Activated CD4-positive, CD25-positive, alpha-beta regulatory T cell treated with anti-CD3 and anti-CD28 coated beads, Interleukin-2, amount 50 U/mL, for 72 hours (primary cell): ENCODE results near the gene MAP3K13.
"Not testable (repeated sequence)": the region's sequence is repeated elsewhere in the genome, so short reads cannot be mapped to it uniquely, and the experiment has no call there.

Experiments used
- DNase-seq: peaks from one replicate; pipeline ENCODE4 v3.0.0; 2021

The MAP3K13 gene

DNA sequence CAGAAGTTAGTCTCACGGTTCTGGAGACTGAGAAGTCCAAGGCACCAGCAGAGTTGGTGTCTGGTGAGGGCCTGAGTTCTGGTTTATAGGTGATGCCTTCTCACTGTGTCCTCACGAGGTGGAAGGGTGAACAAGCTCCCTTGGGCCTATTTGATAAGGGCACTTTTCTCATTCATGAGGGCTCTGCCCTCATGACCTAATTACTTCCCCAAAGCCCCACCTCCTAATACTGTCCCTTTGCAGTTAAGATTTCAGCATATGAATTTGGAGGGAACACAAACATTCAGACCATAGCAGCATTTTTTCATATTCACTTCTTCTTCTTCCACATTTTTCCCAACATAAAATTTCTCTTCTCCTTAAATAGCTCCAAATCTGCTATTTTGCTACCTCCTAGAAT, 94.4 kb downstream of the MAP3K13 start:
- DNase-seq = no peak

DNA sequence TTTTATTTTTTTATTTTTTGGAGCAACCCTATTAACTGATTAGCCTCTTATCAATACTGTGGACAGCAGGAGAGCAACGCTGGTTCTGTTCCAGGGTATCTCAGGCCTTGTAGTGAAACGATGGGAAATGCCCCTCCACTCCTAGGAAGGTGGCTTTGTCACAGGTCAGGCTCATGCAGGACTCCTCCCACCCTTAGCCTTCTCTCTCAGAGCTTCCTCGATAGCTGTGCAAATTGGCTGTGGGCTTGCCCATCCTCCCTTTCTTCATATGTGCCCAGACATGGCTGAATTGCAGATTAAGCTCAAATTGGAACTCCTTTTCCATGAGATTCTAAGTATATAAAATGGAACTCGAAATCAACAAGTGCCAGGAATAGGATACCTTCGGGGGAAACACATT, 97.4 kb downstream of the MAP3K13 start:
- DNase-seq = no peak

DNA sequence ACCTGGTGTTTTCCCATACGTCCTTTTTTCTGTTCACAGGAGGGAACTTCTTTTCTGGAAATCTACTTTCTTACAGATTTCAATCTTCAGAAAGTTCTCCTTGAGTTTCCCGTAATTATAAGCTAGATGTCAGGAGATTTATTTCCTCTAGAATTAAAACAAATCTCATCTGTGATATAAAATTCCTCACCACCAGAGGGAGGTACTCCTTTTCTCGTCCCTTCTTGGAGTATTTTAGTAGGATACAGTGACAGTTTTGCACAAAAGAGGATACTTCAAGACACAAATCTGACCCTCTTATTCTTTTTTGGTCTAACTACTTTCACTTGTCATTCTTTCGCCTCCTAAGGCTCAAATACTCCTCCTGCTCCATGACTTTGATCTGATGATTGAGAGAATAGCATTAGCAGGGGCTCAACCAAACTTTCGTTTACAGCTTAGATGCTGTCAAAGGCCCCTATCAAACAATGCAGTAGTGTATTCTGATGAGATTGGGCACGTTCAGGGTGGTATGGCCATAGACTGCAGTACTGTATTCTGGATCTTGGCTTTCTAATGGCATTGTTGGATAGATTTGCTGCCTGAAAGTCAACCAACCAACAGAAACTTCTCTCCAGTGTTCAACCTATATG, 97.9 kb downstream of the MAP3K13 start:
- no peak for DNase-seq

DNA sequence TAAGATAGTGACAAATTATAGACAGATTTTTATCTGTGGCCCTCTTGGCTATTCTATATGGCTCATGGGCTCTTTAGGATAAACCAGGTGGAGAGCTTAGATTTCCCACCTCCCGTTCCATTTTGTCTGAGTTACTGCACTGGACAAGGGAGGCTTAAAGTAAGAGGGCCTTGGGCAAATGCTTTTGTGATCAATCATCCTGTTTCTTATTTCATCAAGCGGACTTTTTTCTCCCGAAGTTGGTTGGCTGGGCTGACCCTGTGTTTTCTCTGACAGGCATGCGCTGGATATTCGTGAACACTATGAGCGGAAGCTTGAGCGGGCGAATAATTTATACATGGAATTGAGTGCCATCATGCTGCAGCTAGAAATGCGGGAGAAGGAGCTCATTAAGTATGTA, 102.5 kb downstream of the MAP3K13 start:
- DNase-seq = no peak

DNA sequence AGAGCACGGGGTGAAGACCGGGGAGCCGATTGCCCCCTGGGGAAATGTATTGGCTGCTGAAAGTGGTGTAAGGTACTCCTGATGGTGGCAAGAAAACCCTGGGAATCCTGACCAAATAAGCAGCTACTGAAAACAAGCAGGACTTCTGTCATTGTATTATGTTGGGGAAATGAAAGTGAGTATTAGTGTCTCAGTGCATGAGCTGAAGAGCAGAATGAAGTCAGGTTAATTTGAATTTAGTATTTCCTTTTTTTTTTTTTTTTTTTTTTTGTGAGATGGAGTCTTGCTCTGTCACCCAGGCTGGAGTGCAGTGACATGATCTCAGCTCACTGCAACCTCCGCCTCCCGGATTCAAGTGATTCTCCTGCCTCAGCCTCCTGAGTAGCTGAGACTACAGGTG, 103.2 kb downstream of the MAP3K13 start:
- not testable (repeated sequence) for DNase-seq

DNA sequence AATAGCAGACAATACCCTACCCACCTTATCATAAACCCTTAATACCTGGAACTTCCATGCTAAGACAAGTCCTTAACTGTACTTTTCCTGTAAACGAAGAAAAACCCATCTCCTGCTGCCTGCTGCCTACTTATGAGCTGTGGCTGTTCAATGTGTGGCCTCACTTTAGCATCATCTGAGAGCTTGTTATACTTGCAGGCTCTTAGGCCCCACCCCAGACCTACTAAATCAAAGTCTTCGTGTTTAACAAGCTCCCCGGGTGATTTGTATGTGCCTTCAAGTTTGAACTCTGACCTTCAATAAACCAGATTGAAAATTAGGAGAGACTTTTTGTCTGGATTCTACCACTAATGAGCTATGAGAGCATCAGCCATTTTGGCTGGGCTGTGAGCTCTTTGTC, 106.6 kb downstream of the MAP3K13 start:
- no peak for DNase-seq

DNA sequence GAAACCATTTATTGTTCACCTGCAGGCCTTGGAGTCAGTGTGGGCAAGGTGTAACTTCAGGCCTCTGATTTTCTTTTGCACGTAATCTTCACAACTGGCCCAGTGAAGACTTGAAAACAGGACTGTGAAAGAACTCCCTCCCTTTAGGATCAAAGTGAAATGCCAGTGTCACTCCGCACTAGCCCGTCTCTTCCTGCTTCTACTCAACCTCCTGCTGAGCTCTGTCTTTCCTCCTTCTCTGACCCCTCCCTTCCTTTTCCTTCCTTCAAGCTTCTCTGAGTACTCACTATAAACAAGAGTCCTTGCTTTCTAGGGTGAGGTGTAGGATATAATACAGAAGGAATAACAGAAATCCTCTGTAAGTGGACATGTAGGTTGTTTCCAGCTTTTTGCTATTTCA, 107.4 kb downstream of the MAP3K13 start:
- no peak for DNase-seq

DNA sequence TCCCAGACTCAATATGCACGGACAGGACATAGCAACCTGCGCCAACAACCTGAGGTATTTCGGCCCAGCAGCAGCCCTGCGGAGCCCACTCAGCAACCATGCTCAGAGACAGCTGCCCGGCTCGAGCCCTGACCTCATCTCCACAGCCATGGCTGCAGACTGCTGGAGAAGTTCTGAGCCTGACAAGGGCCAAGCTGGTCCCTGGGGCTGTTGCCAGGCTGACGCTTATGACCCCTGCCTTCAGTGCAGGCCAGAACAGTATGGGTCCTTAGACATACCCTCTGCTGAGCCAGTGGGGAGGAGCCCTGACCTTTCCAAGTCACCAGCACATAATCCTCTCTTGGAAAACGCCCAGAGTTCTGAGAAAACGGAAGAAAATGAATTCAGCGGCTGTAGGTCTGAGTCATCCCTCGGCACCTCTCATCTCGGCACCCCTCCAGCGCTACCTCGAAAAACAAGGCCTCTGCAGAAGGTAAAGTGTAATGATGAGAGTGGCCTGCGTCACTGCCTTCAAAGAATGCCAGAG, 110.4 kb downstream of the MAP3K13 start:
- DNase-seq = no peak

DNA sequence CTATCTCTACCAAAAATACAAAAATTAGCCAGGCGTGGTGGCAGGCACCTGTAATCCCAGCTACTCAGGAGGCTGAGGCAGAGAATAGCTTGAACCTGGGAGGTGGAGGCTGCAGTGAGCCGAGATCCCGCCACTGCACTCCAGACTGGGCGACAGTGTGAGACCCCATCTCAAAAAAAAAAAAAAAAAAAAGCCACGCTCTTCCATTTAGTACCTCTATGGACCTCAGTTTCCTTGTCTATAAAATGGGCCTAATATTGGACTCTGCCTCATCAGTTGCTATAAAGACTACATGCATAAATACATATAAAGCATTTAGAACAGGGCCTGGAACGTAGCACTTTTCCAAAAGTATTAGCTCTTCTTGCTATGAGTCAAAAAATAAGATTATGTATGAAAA, 112.0 kb downstream of the MAP3K13 start:
- not testable (repeated sequence) for DNase-seq

DNA sequence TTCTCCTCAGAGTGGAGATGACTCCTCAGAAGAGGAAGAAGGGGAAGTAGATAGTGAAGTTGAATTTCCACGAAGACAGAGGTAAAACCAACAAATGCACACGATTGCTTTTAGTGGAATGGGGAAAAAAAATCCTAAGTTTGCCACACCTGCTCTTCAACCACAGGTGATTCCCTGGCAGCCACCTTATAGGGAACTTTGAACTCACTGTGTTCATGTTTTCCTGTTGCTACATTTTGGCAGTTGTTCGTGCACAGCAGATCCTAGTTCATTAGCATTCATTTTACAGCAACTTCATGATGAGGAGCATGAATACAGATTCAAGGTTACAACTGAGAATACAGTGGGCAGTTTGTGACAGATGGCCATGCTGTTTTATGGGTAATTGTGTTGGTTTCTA, 114.4 kb downstream of the MAP3K13 start:
- DNase-seq = no peak

DNA sequence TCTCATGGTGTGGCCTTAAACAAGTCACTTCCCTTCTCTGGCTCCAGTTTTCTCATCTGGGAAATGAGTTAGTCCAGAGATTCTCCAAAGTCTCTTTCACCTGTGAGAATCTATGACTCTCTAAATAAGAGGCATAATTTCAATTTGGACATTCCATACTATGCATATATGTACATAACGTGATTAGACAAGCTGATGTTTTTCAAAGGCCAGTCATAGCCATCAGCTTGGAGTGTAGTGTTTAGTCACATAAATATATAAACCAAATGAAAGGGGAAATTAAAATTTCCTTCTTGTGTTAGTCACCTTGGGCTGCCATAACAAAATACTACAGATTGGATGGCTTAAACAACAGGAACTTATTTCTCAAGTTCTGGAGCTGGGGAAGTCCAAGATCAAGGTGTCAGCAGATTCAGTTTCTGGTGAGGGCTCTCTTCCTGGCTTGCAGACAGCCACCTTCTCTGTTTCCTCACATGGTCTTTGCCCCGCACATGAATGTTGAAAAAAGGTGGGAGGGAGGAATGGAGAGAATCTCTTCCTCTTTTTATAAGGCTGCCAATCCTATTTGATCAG, 116.5 kb downstream of the MAP3K13 start:
- no peak for DNase-seq

DNA sequence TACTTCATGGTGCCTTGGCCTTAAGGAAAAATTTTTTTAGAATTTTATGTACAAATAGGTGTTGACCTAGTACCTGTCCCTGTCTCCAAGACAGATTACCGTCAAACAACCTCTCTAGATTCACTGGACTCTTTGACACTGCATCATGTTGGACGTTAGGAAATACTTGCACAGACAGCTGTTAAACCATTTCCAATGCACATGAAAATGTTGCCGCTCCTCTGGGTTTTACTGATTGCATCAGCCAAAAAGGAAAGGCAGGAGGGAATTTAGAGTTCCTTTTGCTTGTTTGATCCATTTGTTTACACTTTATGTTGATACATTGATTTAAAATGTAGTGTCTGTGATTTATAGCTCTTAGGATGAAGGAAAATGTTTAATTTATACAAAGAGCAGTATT, 121.4 kb downstream of the MAP3K13 start:
- DNase-seq = no peak

DNA sequence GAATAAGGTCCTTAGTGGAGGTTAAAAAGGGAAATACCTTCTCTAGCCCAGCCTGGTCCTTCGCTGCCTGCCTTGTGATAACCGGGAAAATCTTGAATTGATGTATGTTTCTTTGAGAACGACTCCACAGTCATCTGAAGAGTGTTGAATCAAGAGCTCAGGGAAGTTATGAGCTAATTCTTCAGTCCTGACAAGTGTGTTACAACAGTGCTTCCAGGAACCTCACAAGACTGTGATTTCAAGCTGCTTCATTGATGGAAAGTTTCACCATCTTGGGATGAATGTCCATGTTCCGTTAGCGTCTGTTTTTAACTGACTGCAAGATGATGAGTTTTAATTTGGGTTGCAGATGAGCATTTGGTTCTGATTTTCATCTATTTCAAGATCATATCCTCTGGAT, 123.5 kb downstream of the MAP3K13 start:
- no peak for DNase-seq

DNA sequence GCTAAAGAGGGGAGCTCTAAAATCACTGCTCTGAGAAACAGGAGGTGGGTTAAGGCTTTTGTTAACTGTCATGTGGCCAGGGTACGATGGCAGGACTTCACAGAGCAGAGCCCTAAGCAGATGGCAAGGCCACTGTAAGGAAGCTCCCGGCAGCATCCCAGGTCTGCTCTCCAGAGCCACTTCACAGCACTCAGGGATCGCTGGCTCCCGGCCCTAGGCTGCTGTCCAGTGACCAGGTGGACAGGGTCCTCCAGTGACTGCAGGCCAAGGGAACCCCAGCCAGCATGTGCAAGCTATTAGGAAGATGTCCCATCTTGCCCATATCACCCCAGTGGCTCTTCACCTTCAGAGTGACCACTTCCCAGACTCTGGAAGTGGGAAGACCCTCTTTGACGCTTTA, 125.5 kb downstream of the MAP3K13 start:
- DNase-seq = no peak

DNA sequence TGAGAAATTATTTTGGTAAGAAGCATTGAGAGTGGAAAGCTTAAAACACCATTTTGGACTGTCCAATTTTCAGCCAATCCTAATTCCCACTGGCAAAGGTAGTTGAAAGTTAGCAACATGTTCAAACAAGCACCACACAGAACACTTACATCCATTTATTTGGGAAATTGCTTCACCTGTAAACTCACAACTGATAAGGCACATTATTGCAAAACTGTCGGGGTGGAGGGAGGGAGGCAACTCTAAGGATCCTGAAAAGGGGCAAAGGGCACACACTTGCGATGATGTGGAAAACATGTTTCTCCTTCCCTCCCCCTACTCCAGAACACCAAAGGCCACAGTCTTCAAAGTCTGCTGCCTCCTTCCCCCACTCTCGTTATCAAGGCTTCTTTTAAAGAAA, 126.5 kb downstream of the MAP3K13 start:
- no peak for DNase-seq

DNA sequence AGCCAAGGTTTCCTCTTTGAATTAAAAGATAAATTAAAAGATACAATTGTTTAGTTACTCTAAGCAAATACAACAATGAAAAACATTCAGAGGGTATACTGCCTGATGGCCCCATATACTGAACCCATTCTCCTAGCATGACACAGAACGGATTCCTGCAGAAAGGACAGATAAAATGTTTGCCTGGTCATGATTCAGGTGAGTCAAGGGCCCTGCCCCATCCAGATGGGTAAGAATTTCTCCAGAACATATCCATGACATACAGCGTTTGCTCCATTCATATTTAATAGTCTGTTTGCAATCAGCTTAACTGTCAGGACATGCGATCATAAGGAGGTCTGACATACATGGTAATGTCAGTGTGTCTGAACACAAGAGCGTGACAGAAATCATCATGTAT, 127.3 kb downstream of the MAP3K13 start:
- no peak for DNase-seq

DNA sequence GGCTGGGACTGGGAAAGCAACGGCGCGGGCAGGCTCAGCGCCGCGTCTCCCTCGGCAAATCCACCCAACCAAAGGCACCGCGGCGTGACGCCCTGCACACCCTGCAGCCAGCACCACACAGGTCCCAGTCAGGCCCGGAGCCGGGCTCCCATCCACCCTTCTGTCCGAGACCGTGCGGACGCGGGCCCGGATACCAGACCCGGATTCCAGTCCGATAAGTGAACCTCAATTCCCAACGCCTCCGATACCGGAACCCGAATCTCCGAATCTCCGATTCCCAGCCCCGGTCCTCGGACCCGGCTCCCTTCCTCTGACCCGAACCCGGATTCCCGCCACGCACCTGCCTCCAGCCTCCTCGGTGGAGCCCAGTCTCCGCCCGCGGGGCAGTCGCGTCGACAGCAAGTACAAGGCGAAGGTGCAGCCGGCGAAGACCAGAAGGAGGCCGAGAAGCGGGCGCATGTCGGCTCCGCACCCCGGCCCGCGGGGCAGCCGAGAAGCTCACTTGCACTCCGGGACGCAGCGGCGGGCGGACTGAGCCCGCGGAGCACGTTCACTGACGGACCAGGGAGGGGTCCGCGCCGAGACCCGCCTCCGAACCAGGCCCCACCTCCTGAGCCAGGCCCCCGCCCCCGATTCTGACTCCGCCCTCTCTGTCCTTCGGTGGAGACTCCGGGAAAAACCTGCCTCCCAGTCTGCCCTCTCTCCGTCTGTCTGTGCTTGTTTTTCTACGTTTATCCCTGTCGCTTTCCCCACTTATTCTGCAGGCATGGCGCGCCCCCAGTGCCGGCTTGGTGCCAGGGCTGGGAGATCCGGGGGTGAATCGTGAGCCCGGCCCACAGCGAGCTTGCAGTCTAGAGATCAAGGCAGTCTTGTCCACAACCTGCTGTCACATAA, 135.8 kb downstream of the MAP3K13 start, which contains the start of gene TMEM41A:
Gene TMEM41A, minus strand, starts transcription at position 533 of the 894 bp plus-strand sequence. Its CDS starts 74 bp downstream, at position 459.
- peak; percentile 89 for DNase-seq

DNA sequence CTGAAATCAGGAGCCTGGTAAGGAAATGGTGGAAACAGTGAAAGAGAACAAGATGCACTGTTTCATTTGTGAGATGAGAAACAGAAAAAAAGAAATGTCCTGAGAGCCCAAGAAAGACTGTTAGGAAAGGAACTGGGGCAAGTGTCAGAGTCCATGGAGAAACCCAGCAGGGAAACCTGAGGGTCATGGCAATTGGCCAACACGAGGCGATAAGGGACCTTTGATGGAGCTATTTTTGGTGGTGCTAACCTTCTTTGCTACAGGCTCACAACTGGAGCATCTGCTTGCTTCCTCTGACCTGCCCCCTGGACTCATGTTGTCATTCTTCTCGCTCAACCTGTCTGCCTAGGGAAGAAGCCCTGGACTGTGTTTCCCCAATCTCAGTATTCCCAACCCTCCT, 140.1 kb downstream of the MAP3K13 start:
- DNase-seq = no peak

DNA sequence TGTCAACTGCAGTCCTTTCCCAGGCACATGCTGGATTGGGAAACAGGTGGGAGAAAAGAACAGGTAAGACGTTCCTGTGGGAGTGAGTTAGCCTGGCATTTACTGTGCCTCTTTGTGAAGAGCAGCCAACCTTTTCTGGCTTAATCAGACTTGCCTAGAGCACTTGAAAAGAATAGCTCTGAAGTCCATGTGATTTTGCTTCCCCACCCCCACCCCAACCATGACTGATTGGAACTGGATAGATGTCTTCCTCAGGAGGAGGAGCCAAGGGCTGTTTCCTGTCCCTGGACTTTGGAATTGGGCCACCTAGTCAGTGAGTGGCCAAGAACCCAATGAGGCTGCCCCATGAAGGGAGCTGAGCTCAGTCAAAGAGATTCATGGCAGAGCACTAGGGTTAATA, 140.6 kb downstream of the MAP3K13 start:
- no peak for DNase-seq

DNA sequence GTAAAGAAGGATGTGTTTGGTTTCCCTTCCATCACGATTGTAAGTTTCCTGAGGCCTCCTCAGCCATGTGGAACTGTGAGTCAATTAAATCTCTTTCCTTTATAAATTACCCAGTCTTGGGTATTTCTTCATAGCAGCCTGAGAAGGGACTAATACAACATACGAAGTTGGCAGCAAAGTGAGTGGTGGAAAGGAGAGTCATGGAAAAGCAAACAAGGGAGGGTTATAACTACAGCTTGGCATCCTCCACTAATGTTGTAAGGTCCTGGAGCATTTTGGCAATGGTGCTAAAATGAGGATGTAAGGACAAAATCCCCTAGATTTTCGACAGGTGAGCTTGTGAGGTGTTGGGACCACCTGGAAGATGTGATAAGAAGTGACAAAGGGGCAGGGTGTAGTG, 141.7 kb downstream of the MAP3K13 start:
- DNase-seq = no peak

DNA sequence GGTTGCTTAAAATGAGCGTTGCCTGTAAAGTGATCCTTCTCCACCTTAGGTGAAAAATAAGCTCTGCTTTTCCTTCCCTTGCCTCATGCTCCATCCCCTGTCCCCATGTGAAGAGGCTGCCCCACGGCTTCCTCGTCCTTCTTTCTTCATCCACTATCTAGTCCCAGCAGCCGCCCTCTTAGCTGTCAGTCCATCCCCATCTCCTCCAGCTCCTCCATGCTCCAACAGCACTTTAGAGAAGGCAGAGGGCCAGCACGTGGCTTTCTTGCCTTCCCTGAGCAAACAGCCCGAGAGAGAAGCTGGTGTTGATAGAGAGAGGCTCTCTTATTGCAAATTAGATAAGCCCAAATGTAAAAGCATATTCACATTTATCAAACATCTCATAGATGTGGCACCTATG, 144.9 kb downstream of the MAP3K13 start:
- no peak for DNase-seq

DNA sequence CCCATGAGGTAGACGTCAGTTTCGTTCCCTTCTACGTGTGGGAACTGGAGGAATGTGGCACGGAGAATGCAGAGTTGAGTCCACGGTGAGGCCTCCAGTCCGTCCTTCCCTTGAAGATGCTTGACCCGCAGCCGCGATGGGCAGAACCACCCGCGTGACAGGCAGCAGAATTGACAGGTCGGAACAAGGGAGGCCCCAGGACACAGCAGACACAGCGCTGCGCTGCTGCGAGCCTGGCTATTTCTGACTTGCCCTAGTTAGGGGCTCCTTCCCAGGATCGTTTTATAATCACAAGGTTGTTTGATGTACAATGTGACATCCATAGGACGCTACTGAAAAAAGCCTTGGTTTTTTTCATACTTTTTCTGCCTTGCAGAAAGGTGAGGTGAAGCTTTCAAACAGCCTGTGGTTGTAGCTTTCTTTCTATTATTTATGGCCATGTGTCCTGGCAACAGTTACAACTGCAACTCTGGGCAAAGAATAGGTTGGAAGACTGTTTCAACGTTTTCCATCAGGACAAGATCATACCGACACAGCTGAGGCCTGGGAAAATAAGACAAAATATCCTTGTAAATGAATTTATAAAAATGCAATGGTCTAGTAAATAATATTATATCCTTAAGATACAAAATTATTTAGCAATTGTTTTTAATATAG, 145.5 kb downstream of the MAP3K13 start:
- no peak for DNase-seq

DNA sequence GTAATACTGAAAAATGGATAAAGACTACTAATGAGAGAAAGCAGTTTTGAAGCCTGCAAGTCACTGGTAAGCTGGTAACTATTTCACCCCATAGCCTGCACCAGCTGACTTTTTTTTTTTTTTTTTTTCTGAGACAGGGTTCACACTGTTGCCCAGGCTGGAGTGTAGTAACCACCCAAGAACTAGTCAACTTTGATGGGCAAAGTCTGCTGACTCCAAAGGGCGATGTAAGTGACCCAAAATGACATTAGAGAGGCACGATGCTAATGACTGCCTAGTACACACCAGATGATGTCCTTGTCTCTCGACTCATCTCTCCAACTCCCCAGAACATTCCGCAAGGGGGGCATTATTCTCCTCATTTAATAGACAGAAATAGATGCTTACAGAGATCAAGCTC, 148.8 kb downstream of the MAP3K13 start:
- no peak for DNase-seq
